Neuron (in vitro differentiated cells): Measurements from ENCODE around the gene PIAS1.

ENCODE experiments used
- H2AFZ ChIP-seq: one replicate; pipeline ENCODE4 v1.6.1; 2013; ENCODE audit warnings: low read depth, mild to moderate bottlenecking, inconsistent platforms, low read length, moderate library complexity
- H3K27me3 ChIP-seq: one replicate; pipeline ENCODE4 v1.6.1; 2013; ENCODE audit warnings: low read length; ENCODE audit not compliant: insufficient read depth
- H3K36me3 ChIP-seq: one replicate; pipeline ENCODE4 v1.6.1; 2013; ENCODE audit warnings: low read length; ENCODE audit not compliant: insufficient read depth
- H3K4me1 ChIP-seq: one replicate; pipeline ENCODE4 v1.6.1; 2013; ENCODE audit warnings: low read length; ENCODE audit not compliant: insufficient read depth
- H3K4me3 ChIP-seq: 2 replicates; pipeline ENCODE4 v1.5.1; 2013; ENCODE audit warnings: mild to moderate bottlenecking, low read length, moderate library complexity
- H3K9me3 ChIP-seq: one replicate; pipeline ENCODE4 v1.6.1; 2013; ENCODE audit warnings: low read length

The PIAS1 gene

DNA sequence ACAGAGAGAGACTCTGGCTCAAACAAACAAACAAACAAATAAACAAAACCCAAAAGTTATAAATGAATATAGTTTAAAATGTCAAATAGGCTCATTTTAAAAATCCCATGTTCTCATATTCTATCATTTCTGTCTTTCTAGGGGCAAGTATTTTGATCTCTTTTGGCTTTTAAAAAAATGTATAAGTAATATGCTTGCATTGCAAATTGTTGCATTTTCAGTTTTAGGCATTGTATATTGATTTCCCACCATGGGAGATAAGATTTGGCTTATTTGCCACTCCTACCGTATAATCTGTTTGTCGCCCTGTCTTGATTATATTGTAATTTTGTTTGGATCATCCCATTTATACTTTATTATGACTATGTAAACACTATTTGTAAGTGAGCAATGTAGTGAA lies 70.6 kb downstream of the PIAS1 start:
- no peaks in the 10 kb centered on the region for H3K27me3 ChIP-seq

GRCh38 chr15:68126396-68126795 lies 72.3 kb downstream of the PIAS1 start:
- Histone ChIP-seq H2AFZ (no peak overlapping the region), H3K36me3 (no peaks in the 10 kb centered on the region), H3K4me1 (no peaks in the 10 kb centered on the region), H3K27me3 (no peaks in the 10 kb centered on the region), H3K4me3 (no peak overlapping the region), H3K9me3 (no peaks in the 10 kb centered on the region)

More for the DNA sequence above, 70.6 kb downstream of the PIAS1 start:
- Histone ChIP-seq H3K4me3 (no peak overlapping the region), H3K4me1 (no peaks in the 10 kb centered on the region), H3K36me3 (no peaks in the 10 kb centered on the region), H3K9me3 (peaks cover 2% of the 10 kb centered on the region), H2AFZ (no peak overlapping the region)

DNA sequence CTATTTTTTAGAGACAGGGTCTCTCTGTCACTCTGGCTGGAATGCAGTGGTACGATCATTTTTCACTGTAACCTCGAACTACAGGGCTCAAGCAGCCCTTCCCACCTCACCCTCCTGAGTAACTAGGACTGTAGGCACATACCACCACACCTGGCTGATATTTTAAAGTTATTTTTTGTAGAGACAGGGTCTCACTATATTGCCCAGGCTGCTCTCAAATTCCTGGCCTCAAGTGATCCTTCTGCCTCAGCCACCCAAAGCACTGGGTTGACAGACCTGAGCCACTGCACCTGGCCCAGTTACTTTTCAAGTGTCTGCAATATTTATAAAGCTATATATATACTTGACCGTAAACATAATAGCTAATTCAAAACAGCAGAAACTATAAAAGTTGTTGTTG lies 75.0 kb downstream of the PIAS1 start:
- no peaks in the 10 kb centered on the region for H3K36me3 ChIP-seq
- no peak overlapping the region for H3K4me3 ChIP-seq
- H2AFZ ChIP-seq: no peak overlapping the region
- no peaks in the 10 kb centered on the region for H3K27me3 ChIP-seq
- H3K9me3 ChIP-seq: no peaks in the 10 kb centered on the region
- no peaks in the 10 kb centered on the region for H3K4me1 ChIP-seq

GRCh38 chr15:68130851-68131250 lies 76.7 kb downstream of the PIAS1 start:
- no peaks in the 10 kb centered on the region for H3K27me3 ChIP-seq
- H3K9me3 ChIP-seq: no peaks in the 10 kb centered on the region
- H3K36me3 ChIP-seq: no peaks in the 10 kb centered on the region
- H2AFZ ChIP-seq: no peak overlapping the region
- no peaks in the 10 kb centered on the region for H3K4me1 ChIP-seq
- H3K4me3 ChIP-seq: no peak overlapping the region

DNA sequence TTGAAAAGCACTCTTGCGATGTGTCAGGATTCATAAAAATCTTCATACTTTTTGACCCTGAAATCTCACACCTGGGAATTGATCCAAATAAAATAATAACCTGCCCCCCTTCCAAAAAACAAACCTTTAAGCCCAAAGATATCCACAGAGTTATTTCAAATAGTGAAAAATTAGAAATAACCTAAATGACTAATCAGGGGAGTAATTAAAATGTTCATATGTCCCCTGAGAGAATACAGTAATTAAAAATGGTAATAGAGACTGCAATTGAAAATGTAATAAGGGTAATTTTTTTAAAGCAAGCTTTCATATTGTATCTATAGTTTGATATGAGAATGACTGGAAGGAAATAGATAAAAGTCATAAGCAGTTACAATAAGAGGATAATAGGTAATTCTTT lies 83.0 kb downstream of the PIAS1 start:
- no peak overlapping the region for H2AFZ ChIP-seq
- no peak overlapping the region for H3K4me3 ChIP-seq
- no peaks in the 10 kb centered on the region for H3K27me3 ChIP-seq
- H3K36me3 ChIP-seq: no peaks in the 10 kb centered on the region
- no peaks in the 10 kb centered on the region for H3K9me3 ChIP-seq
- no peaks in the 10 kb centered on the region for H3K4me1 ChIP-seq

- H3K9me3 ChIP-seq: no peaks in the 10 kb centered on the region
- H2AFZ ChIP-seq: no peak overlapping the region
- no peaks in the 10 kb centered on the region for H3K4me1 ChIP-seq
- H3K36me3 ChIP-seq: peaks cover 23% of the 10 kb centered on the region
- no peak overlapping the region for H3K4me3 ChIP-seq
- no peaks in the 10 kb centered on the region for H3K27me3 ChIP-seq
Observed at GRCh38 chr15:68143129-68143528, 89.0 kb downstream of the PIAS1 start.

GRCh38 chr15:68143785-68144184 lies 89.7 kb downstream of the PIAS1 start:
- Histone ChIP-seq H3K27me3 (no peaks in the 10 kb centered on the region), H3K4me1 (no peaks in the 10 kb centered on the region), H3K4me3 (no peak overlapping the region), H3K9me3 (no peaks in the 10 kb centered on the region), H2AFZ (no peak overlapping the region), H3K36me3 (peaks cover 26% of the 10 kb centered on the region)

- Histone ChIP-seq H3K36me3 (peaks cover 26% of the 10 kb centered on the region), H2AFZ (no peak overlapping the region), H3K27me3 (no peaks in the 10 kb centered on the region), H3K9me3 (no peaks in the 10 kb centered on the region), H3K4me3 (no peak overlapping the region), H3K4me1 (no peaks in the 10 kb centered on the region)
Observed at GRCh38 chr15:68145706-68146105, 91.6 kb downstream of the PIAS1 start.

- Histone ChIP-seq H3K36me3 (peaks cover 26% of the 10 kb centered on the region), H3K4me1 (no peaks in the 10 kb centered on the region), H3K9me3 (no peaks in the 10 kb centered on the region), H3K4me3 (no peak overlapping the region), H3K27me3 (no peaks in the 10 kb centered on the region), H2AFZ (no peak overlapping the region)
Observed at GRCh38 chr15:68148039-68148438, 93.9 kb downstream of the PIAS1 start.

DNA sequence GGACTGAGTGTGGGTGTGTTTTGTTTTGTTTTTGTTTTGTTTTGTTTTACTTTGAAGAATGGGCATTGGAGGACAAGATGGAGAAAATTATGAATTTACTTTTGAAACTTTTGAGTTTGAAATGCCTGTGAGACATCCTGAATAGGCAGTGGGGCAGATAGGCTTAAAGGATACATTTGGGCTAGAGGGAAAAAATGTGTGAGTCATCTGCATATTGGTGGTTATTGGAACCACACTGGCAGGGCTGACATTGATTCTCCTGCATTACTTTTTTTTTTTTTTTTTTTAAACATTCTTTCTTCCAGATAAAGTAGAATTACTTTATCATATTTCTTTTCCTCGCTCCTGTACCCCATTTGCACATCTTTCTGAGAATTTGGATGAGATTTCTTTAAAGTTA lies 94.9 kb downstream of the PIAS1 start:
- H3K27me3 ChIP-seq: no peaks in the 10 kb centered on the region
- H3K4me1 ChIP-seq: no peaks in the 10 kb centered on the region
- peaks cover 26% of the 10 kb centered on the region for H3K36me3 ChIP-seq
- H3K4me3 ChIP-seq: no peak overlapping the region
- no peaks in the 10 kb centered on the region for H3K9me3 ChIP-seq
- no peak overlapping the region for H2AFZ ChIP-seq

DNA sequence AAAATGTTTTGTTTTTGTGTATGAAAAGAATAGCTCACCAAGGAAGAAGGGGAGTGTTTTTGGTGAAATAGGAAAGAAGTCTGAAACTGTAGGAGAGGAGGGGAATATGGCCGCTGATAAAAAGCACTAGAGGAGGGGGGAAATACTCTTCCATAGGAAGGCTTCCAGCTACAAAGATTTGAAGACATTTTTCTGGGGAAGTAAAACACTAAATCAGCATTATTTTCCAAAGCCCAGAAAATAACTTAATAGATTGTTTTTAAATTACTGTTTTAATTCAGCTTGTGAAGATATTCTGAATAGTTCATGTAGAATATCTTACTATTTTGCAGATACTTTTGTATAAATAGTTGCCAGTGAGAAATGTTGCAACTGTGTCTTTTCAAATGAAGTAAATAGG lies 96.1 kb downstream of the PIAS1 start:
- Histone ChIP-seq H2AFZ (no peak overlapping the region), H3K36me3 (peaks cover 26% of the 10 kb centered on the region), H3K9me3 (no peaks in the 10 kb centered on the region), H3K27me3 (no peaks in the 10 kb centered on the region), H3K4me1 (no peaks in the 10 kb centered on the region), H3K4me3 (no peak overlapping the region)

DNA sequence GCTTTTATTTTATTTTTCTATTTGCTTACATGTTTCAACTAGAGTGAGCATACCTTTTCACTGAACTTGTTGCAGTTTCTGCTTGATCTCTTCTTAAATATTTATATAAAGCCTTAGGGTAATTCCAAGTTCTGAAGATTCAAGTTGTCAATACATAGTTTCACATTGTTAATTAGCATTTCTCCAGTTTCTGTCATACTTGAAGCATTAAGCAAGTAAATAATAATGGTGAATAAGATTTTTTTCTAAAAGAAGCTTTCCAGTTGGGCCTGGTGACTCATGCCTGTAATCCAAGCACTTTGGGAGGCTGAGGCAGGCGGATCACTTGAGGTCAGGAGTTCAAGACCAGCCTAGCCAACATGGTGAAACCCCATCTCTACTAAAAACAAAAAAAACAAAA lies 97.2 kb downstream of the PIAS1 start:
- Histone ChIP-seq H3K36me3 (peaks cover 27% of the 10 kb centered on the region), H3K4me3 (no peak overlapping the region), H3K27me3 (no peaks in the 10 kb centered on the region), H2AFZ (no peak overlapping the region), H3K9me3 (no peaks in the 10 kb centered on the region), H3K4me1 (no peaks in the 10 kb centered on the region)

GRCh38 chr15:68152342-68152741 lies 98.2 kb downstream of the PIAS1 start:
- H3K9me3 ChIP-seq: no peaks in the 10 kb centered on the region
- no peaks in the 10 kb centered on the region for H3K27me3 ChIP-seq
- H2AFZ ChIP-seq: no peak overlapping the region
- H3K4me1 ChIP-seq: no peaks in the 10 kb centered on the region
- H3K36me3 ChIP-seq: peaks cover 24% of the 10 kb centered on the region
- H3K4me3 ChIP-seq: no peak overlapping the region

DNA sequence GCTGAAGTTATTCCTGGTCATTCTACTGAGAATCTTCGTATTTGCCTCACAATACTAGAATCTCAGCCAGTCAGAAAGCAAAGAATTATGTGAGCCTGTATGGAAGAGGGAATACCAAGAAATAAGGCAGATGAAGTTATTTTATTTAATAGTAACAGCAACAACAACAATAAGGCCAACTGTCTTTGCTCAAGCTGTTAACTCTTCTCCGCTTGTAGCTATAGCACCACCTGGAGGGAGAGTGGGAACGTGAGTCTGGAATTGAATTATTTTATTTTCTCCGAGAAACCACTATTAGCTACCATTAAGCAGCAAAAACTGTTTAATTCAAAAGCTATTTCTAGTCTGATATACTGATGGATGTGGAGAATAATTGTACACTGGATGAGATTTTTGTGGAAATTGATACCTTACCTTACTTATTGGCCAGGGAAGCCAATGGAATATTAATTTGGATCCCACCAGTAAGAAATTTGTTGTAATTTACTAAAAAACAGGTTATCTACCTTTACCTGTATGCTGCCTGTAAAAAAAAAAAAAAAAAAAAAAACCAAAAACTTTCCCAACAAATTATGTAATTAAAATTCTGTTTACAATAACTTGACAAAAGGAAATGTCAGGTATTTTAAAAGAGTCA lies 100.9 kb downstream of the PIAS1 start:
- Histone ChIP-seq H3K4me3 (no peak overlapping the region), H2AFZ (no peak overlapping the region), H3K4me1 (no peaks in the 10 kb centered on the region), H3K27me3 (no peaks in the 10 kb centered on the region), H3K36me3 (peaks cover 27% of the 10 kb centered on the region), H3K9me3 (no peaks in the 10 kb centered on the region)
